ENCODE data around the gene FOXL1.

Gene FOXL1

GRCh38 chr16:86605950-86606349, 27.6 kb downstream of the FOXL1 start:
- no peak for DNase-seq (ENCODE audit: low spot score)

- no peak for DNase-seq (ENCODE audit: low spot score)
Observed at GRCh38 chr16:86608301-86608747, 30.0 kb downstream of the FOXL1 start.

GRCh38 chr16:86609115-86609514, 30.8 kb downstream of the FOXL1 start:
- DNase-seq (ENCODE audit: low spot score) = no peak

GRCh38 chr16:86609661-86610060, 31.3 kb downstream of the FOXL1 start:
- no peak for DNase-seq (ENCODE audit: low spot score)

- no peak for DNase-seq (ENCODE audit: low spot score)
Observed at GRCh38 chr16:86610779-86611524, 32.6 kb downstream of the FOXL1 start.

GRCh38 chr16:86611525-86611855, 33.1 kb downstream of the FOXL1 start:
- no peak for DNase-seq (ENCODE audit: low spot score)

GRCh38 chr16:86611941-86612340, 33.6 kb downstream of the FOXL1 start:
- DNase-seq (ENCODE audit: low spot score) = no peak

- no peak for DNase-seq (ENCODE audit: low spot score)
Observed at GRCh38 chr16:86614699-86615098, 36.4 kb downstream of the FOXL1 start.

- DNase-seq (ENCODE audit: low spot score) = no peak
Observed at GRCh38 chr16:86616906-86617305, 38.6 kb downstream of the FOXL1 start.

GRCh38 chr16:86618431-86619238, 40.3 kb downstream of the FOXL1 start:
- no peak for DNase-seq (ENCODE audit: low spot score)

- no peak for DNase-seq (ENCODE audit: low spot score)
Observed at GRCh38 chr16:86619239-86619794, 41.0 kb downstream of the FOXL1 start.

- DNase-seq (ENCODE audit: low spot score) = no peak
Observed at GRCh38 chr16:86620184-86620583, 41.8 kb downstream of the FOXL1 start.

GRCh38 chr16:86621966-86622365, 43.6 kb downstream of the FOXL1 start:
- DNase-seq (ENCODE audit: low spot score) = no peak

- no peak for DNase-seq (ENCODE audit: low spot score)
Observed at GRCh38 chr16:86622700-86623615, 44.6 kb downstream of the FOXL1 start.

- DNase-seq (ENCODE audit: low spot score) = no peak
Observed at GRCh38 chr16:86625029-86625428, 46.7 kb downstream of the FOXL1 start.

- no peak for DNase-seq (ENCODE audit: low spot score)
Observed at GRCh38 chr16:86625821-86626220, 47.5 kb downstream of the FOXL1 start.

- DNase-seq (ENCODE audit: low spot score) = no peak
Observed at GRCh38 chr16:86626284-86626683, 47.9 kb downstream of the FOXL1 start.

GRCh38 chr16:86626966-86627365, 48.6 kb downstream of the FOXL1 start:
- no peak for DNase-seq (ENCODE audit: low spot score)

GRCh38 chr16:86628614-86629013, 50.3 kb downstream of the FOXL1 start:
- DNase-seq (ENCODE audit: low spot score) = no peak

- no peak for DNase-seq (ENCODE audit: low spot score)
Observed at GRCh38 chr16:86630471-86630870, 52.1 kb downstream of the FOXL1 start.

GRCh38 chr16:86631444-86631843, 53.1 kb downstream of the FOXL1 start:
- DNase-seq (ENCODE audit: low spot score) = no peak

Measured in hematopoietic multipotent progenitor cell treated with erythropoietin and hydrocortisone succinate and interleukin-3 and kit ligand, for 15 days (in vitro differentiated cells).